OCI-LY1 (cell line): ENCODE results near the gene LDAH.

Source experiments
- CTCF ChIP-seq: fragments of 200-600 bp; sonication (generic), shearing (Covaris generic); IDR thresholded peaks from 2 replicates; pipeline ENCODE4 v1.5.1; 2017; ENCODE audit warnings: mild to moderate bottlenecking, antibody characterized with exemption, low read length, moderate library complexity, mixed read lengths
- EZH2 ChIP-seq: fragments of 200-600 bp; sonication (generic), shearing (Covaris generic); IDR thresholded peaks from 2 replicates; pipeline ENCODE4 v1.8.0; 2017; ENCODE audit warnings: borderline replicate concordance, mixed run types, mild to moderate bottlenecking, antibody characterized with exemption, low read length, moderate library complexity, mixed read lengths

- TF ChIP-seq CTCF (no peak), EZH2 (no peak)
Measured at GRCh38 chr2:20766213-20766612, 56.7 kb downstream of the LDAH start.
